ENCODE data around the gene TTR. TPM values are rescaled to one million over a fixed set of nuclear protein-coding genes. Genes with fewer than 3 reads are reported as not detected.

The TTR gene
- total and polyA plus RNA-seq, 9 of the 15 experiments (the other 6 are each of a cell fraction or from before 2014, with no cell fraction given) = 0.17 to 0.53 TPM; not detected in 7

DNA sequence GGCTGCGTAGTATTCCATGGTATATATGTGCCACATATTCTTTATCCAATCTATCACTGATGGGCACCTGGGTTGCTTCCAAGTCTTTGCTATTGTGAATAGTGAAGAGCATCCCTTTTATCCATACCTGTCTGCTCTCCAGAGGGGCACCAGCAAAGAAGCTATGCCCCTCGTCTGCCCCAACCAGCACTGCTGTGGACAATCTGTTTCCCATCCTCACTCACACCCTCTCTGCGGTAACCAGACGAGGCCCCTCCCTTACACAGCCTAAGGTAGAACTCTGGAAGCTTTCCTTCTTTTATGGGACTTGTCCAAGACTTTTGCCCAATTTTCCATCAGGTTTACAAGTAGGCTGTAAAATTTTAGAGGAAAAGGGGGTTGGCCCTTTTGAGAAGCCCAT, 24.9 kb downstream of the TTR start (continued):
- no peak for TF ChIP-seq HMGXB4 (CRISPR knock-in tag; IDR thresholded peaks at IDR 0.05)
- TF ChIP-seq, protein P1, sequence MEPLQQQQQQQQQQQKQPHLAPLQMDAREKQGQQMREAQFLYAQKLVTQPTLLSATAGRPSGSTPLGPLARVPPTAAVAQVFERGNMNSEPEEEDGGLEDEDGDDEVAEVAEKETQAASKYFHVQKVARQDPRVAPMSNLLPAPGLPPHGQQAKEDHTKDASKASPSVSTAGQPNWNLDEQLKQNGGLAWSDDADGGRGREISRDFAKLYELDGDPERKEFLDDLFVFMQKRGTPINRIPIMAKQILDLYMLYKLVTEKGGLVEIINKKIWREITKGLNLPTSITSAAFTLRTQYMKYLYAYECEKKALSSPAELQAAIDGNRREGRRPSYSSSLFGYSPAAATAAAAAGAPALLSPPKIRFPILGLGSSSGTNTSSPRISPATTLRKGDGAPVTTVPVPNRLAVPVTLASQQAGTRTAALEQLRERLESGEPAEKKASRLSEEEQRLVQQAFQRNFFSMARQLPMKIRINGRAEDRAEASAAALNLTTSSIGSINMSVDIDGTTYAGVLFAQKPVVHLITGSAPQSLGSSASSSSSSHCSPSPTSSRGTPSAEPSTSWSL (CRISPR knock-in tag; IDR thresholded peaks at IDR 0.05; ENCODE audit: borderline replicate concordance) = no peak

DNA sequence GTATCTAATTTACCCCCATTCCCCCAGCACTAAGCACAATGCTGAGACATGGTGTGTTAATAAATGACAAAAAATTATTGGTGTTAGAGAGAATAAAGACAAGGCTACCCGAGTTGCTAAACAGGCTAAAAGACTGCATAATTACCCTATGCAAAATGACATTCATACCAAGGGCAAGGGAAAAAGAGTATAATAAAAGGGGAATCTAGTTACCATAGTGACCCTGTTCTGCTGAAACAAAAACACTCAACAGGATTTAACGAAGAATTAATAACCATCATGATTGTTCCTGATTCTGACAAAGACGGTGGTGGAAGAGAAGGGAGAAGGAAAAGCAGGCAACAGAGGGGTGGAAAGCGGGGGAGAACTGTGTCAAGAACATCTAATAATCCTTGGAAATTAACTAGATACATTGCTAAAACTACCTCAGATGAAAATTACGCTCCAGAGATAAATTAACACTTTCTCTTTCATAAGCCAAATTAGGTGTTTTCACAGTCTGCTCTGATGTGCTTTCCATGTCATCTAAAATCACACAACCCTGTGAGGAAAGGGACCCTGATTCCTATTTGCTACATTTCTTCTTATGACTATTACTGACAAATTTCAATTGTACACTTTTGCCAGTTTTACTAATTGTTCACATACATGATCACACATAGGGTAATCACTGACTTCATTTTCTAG, 25.5 kb downstream of the TTR start:
- in situ Hi-C loops (cut with MboI) (no loop called here), intact Hi-C loops (cut with micrococcal nuclease) (no loop called here)
- under 1% methylated on average over 5 of the region's 5 CpGs for WGBS (ENCODE audit: insufficient coverage, low coverage, missing lambda C conversion rate)
- POLR2A ChIA-PET = no interaction called here
- Histone ChIP-seq H3K9me3 (replicated peaks; ENCODE audit: control insufficient read depth, insufficient read depth, low read depth, low read length) (no peaks in the 10 kb centered on the region), H3K4me1 (replicated peaks in 1 of 2; ENCODE audit: control insufficient read depth in 2 of 2, insufficient read depth in 2 of 2, low read length in 2 of 2) (no peaks in the 10 kb centered on the region), H3K27ac (ENCODE audit: extremely low read depth, low read depth, low read length) (no peak overlapping the region), H3K4me2 (ENCODE audit: insufficient read depth, low read length) (no peak overlapping the region), H3K4me3 (no peak overlapping the region), H3K36me3 (ENCODE audit: control insufficient read depth, insufficient read depth, low read length) (no peaks in the 10 kb centered on the region), H2AFZ (ENCODE audit: low read depth, low read length) (no peak overlapping the region), H3K79me2 (ENCODE audit: control insufficient read depth, insufficient read depth, low read length) (no peaks in the 10 kb centered on the region), H3K27me3 (ENCODE audit: control insufficient read depth in 2 of 2, insufficient read depth in 2 of 2, low read length in 2 of 2) (0 out of 5 replicates have a peak, but pooled peaks cover 0 to 7% of the 10 kb centered on the region in 2 experiments), H3K9ac (ENCODE audit: insufficient read depth in 1 of 2, low read depth in 2 of 2, low read length in 2 of 2) (no peak overlapping the region), H4K20me1 (replicated peaks; ENCODE audit: control insufficient read depth, insufficient read depth, low read length) (no peaks in the 10 kb centered on the region), H3K9me1 (ENCODE audit: control insufficient read depth, insufficient read depth, low read length) (no peaks in the 10 kb centered on the region)
- ATAC-seq (no peak), FAIRE-seq (no peak), DNase-seq (ENCODE audit: extremely low read depth in 1 of 4, low spot score in 3 of 4) (no peak)
- CTCF ChIA-PET (ENCODE audit: low intra/inter-chr PET ratio) = no interaction called here
- no TSS peak for BruUV-seq (replicated peaks)
- TF ChIP-seq RFX1 (IDR thresholded peaks at IDR 0.05) = 0 out of 2 replicates have a peak, but pooled peaks have one; percentile 5
- no peak for TF ChIP-seq ZNF444 (CRISPR knock-in tag; IDR thresholded peaks at IDR 0.05)
